Mucosa of gallbladder (tissue), 1 donor: Measurements from ENCODE around the gene PFKFB3. TPM values are rescaled to one million over a fixed set of nuclear protein-coding genes. Genes with fewer than 3 reads are reported as not detected.

Source experiments
- DNase-seq: peaks from one replicate; pipeline ENCODE4 v3.0.0-alpha.2; 2020; ENCODE audit warnings: low spot score
- total RNA-seq: library from RNA; stranded (reverse); gene quantifications from one replicate; pipeline ENCODE4 v1.2.1, GENCODE V29; 2021
- donor health status: DM: no; HTN: no; CAD: no.

PFKFB3 gene
- total RNA-seq, 1 donor from 2014 or later = 100 TPM

GRCh38 chr10:6300784-6301460 is 98.2 kb downstream of the PFKFB3 start:
- no peak for DNase-seq

DNA sequence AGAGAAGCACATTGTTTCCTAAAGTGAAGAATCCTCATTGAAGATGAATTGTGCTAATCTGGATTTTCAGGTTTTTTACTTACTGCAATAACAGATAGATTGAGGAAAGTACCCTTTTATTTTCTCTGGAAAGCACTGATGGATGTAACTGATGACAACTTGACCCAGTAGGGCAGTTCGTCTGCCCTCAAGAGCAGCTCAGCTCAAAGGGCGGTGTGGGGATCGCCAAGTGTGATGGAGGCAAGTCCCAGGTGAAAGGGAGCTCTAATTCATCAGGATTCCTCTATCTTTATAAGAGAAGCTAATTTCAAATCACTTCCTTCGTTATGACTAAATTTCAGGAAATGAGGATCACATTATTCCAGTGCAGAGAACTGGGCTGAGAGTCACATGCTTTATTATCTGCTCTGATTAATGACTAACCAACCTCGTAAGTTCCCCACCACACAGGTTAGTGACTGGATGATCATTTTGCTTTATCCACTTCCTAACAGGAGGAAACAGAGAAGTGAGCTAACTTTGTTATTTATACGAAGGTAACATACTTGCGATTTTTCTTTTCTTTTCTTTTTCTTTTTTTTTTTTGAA is 98.8 kb downstream of the PFKFB3 start:
- peak; percentile 38 for DNase-seq

Other genes starting within 250 kb of the PFKFB3 start
- gene IL15RA, start 225.4 kb upstream of the PFKFB3 start, total RNA-seq = 25.6 TPM
- gene IL2RA, start 140.6 kb upstream of the PFKFB3 start, total RNA-seq = 1.4 TPM
- 65.5 TPM for gene RBM17, start 113.9 kb upstream of the PFKFB3 start, total RNA-seq